ENCODE measurements around the gene AKAP13.

The AKAP13 gene

DNA sequence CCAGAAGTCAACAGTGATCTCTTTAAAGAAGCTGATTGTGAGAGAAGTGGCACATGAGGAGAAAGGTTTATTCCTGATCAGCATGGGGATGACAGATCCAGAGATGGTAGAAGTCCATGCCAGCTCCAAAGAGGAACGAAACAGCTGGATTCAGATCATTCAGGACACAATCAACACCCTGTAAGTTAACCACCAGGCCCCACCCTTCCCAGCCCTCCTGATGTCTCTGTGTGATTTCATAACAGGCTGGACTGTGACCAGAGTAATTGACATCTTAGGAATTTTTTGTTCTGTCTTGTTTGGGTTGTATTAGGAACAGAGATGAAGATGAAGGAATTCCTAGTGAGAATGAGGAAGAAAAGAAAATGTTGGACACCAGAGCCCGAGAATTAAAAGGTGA, 346.7 kb downstream of the AKAP13 start:
- Histone ChIP-seq H3K27me3 (ENCODE audit: low read depth) (no peaks in the 10 kb centered on the region), H3K4me1 (no peaks in the 10 kb centered on the region), H3K9me3 (no peaks in the 10 kb centered on the region), H3K4me3 (no peak overlapping the region), H3K36me3 (replicated peaks) (peaks cover 35% of the 10 kb centered on the region)
- DNase-seq (ENCODE audit: low spot score in 2 of 2), result no peak
- in situ Hi-C loops (cut with MboI; ENCODE audit: low sequenced_read_pairs), result no loop called here

DNA sequence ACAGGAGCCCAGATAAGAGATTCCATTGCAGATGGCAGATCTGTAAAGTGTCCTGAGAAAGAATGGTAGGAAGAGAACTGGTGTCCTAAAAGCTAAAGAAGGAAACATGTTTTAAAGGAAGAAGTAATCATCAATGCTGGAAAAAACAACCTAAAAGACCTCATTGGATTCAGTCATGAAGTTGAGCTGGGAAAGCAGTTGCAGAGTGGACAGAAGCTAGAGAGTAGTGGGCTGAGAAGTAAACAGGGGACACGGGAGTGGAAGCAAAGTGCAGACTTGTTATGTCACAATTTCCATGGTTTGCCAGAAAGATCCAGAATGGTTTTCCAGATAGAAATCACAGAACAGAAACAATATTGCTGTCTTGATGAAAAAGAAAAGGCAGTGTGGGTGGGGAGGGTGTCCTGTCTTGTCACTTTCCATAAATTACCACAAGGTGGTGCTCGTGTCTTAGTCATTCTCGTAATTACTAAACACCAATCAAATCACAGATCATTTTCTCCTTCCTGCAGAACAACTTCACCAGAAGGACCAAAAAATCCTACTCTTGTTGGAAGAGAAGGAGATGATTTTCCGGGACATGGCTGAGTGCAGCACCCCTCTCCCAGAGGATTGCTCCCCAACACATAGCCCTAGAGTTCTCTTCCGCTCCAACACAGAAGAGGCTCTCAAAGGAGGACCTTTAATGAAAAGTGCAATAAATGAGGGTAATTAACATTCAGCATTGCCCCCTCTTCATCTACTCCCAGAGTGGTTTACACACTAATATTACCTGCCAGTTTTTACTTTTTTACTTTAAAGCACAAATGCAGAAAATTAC, 349.8 kb downstream of the AKAP13 start:
- in situ Hi-C loops (cut with MboI; ENCODE audit: low sequenced_read_pairs), result loop anchor here (5.0 kb wide), 1 partner anchor 102 kb away; no protein-coding TSS in a partner anchor
- Histone ChIP-seq H3K27me3 (ENCODE audit: low read depth) (no peaks in the 10 kb centered on the region), H3K4me3 (no peak overlapping the region), H3K4me1 (no peaks in the 10 kb centered on the region), H3K36me3 (replicated peaks) (peaks cover 41% of the 10 kb centered on the region), H3K9me3 (peaks cover 3% of the 10 kb centered on the region; the same call in 1 of the 2 replicates)
- peak; percentile 79 to 91 for DNase-seq (ENCODE audit: low spot score in 2 of 2)

- in situ Hi-C loops (cut with MboI; ENCODE audit: low sequenced_read_pairs), result loop anchor here (5.0 kb wide), 1 partner anchor 99 kb away; no protein-coding TSS in a partner anchor
- H3K4me3 ChIP-seq, result no peak overlapping the region
- H3K36me3 ChIP-seq (replicated peaks), result peaks cover 31% of the 10 kb centered on the region
- no peaks in the 10 kb centered on the region for H3K4me1 ChIP-seq
- no peak for DNase-seq (ENCODE audit: low spot score in 2 of 2)
- peaks cover 3% of the 10 kb centered on the region; the same call in 1 of the 2 replicates for H3K9me3 ChIP-seq
- H3K27me3 ChIP-seq (ENCODE audit: low read depth), result no peaks in the 10 kb centered on the region
Measured at GRCh38 chr15:85733416-85733815, 353.0 kb downstream of the AKAP13 start.

DNA sequence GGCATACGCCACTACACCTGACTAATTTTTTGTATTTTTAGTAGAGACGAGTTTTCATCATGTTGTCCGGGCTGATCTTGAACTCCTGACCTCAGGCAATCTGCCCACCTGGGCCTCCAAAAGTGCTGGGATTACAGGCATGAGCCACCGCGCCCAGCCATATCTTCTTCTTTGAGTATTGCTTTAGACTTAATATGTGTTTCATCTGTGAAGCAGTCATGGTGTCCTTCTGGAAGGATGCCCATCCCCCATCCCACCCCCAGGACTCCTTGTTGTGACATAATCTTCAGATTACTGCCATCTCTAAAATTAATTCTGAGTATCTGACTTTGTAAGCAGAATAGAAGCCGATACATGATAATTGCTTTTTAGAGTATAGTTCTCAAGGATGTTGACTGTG, 356.7 kb downstream of the AKAP13 start:
- peaks cover 3% of the 10 kb centered on the region; the same call in 1 of the 2 replicates for H3K9me3 ChIP-seq
- peaks cover 28% of the 10 kb centered on the region for H3K36me3 ChIP-seq (replicated peaks)
- in situ Hi-C loops (cut with MboI; ENCODE audit: low sequenced_read_pairs), result no loop called here
- DNase-seq (ENCODE audit: low spot score in 2 of 2), result no peak
- H3K4me1 ChIP-seq, result no peaks in the 10 kb centered on the region; the same call in 1 of the 2 replicates
- H3K4me3 ChIP-seq, result no peak overlapping the region
- no peaks in the 10 kb centered on the region for H3K27me3 ChIP-seq (ENCODE audit: low read depth)

GRCh38 chr15:85741021-85741421, 360.6 kb downstream of the AKAP13 start:
- H3K4me1 ChIP-seq, result no peaks in the 10 kb centered on the region; the same call in 1 of the 2 replicates
- DNase-seq (ENCODE audit: low spot score in 2 of 2), result no peak
- H3K27me3 ChIP-seq (ENCODE audit: low read depth), result no peaks in the 10 kb centered on the region
- H3K36me3 ChIP-seq (replicated peaks), result peaks cover 14% of the 10 kb centered on the region
- no peak overlapping the region for H3K4me3 ChIP-seq
- H3K9me3 ChIP-seq, result no peaks in the 10 kb centered on the region
- in situ Hi-C loops (cut with MboI; ENCODE audit: low sequenced_read_pairs), result no loop called here

DNA sequence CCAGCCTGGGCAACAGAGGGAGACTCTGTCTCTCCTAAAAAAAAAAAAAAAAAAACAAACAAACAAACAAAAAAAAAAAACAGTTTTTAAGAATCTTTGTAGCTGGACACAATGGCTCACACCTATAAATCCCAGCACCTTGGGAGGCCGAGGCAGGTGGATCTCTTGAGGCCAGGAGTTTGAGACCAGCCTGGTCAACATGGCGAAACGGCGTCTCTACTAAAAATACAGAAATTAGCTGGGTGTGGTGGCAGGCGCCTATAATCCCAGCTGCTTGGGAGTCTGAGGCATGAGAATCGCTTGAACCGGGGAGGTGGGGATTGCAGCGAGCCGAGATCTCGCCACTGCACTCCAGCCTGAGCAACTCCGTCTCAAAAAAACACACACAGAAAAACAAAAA, 361.3 kb downstream of the AKAP13 start:
- Histone ChIP-seq H3K27me3 (ENCODE audit: low read depth) (no peaks in the 10 kb centered on the region), H3K4me3 (no peak overlapping the region), H3K4me1 (no peaks in the 10 kb centered on the region; the same call in 1 of the 2 replicates), H3K36me3 (replicated peaks) (peaks cover 18% of the 10 kb centered on the region), H3K9me3 (no peaks in the 10 kb centered on the region)
- in situ Hi-C loops (cut with MboI; ENCODE audit: low sequenced_read_pairs), result no loop called here
- no peak for DNase-seq (ENCODE audit: low spot score in 2 of 2)

GRCh38 chr15:85742186-85742821, 361.9 kb downstream of the AKAP13 start:
- no peak for DNase-seq (ENCODE audit: low spot score in 2 of 2)
- peaks cover 24% of the 10 kb centered on the region for H3K36me3 ChIP-seq (replicated peaks)
- in situ Hi-C loops (cut with MboI; ENCODE audit: low sequenced_read_pairs), result no loop called here
- no peaks in the 10 kb centered on the region for H3K9me3 ChIP-seq
- no peak overlapping the region for H3K4me3 ChIP-seq
- no peaks in the 10 kb centered on the region for H3K27me3 ChIP-seq (ENCODE audit: low read depth)
- no peaks in the 10 kb centered on the region; the same call in 1 of the 2 replicates for H3K4me1 ChIP-seq

- Histone ChIP-seq H3K4me3 (no peak overlapping the region), H3K36me3 (replicated peaks) (peaks cover 28% of the 10 kb centered on the region), H3K27me3 (ENCODE audit: low read depth) (no peaks in the 10 kb centered on the region), H3K4me1 (no peaks in the 10 kb centered on the region; the same call in 1 of the 2 replicates), H3K9me3 (no peaks in the 10 kb centered on the region)
- no peak for DNase-seq (ENCODE audit: low spot score in 2 of 2)
- in situ Hi-C loops (cut with MboI; ENCODE audit: low sequenced_read_pairs), result no loop called here
Measured at GRCh38 chr15:85743392-85744055, 363.1 kb downstream of the AKAP13 start.

DNA sequence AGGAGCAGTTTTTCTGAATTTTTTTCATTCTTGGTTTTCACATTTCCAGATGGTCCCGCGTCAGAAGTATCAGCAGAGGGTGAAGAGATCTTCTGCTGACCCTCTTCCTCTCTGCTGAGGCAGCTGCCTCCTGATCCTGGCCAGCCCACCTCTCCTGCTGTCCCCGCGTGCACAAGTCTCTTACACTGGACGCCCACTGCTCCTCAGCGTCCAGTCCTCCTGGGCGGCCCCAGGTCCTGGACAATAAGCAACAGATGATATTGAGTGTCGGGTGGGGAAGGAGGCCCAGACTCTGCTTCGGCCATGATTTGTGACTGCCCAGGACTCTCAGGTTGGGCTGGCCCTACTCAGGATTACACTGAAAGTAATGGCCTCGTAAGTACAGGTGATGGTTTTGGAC, 364.2 kb downstream of the AKAP13 start:
- DNase-seq (ENCODE audit: low spot score in 2 of 2), result no peak
- Histone ChIP-seq H3K27me3 (ENCODE audit: low read depth) (no peaks in the 10 kb centered on the region), H3K4me3 (no peak overlapping the region), H3K4me1 (no peaks in the 10 kb centered on the region), H3K36me3 (replicated peaks) (peaks cover 28% of the 10 kb centered on the region), H3K9me3 (no peaks in the 10 kb centered on the region)
- in situ Hi-C loops (cut with MboI; ENCODE audit: low sequenced_read_pairs), result no loop called here

GRCh38 chr15:85745023-85745422, 364.6 kb downstream of the AKAP13 start:
- no peak for DNase-seq (ENCODE audit: low spot score in 2 of 2)
- Histone ChIP-seq H3K27me3 (ENCODE audit: low read depth) (no peaks in the 10 kb centered on the region), H3K4me1 (no peaks in the 10 kb centered on the region), H3K9me3 (no peaks in the 10 kb centered on the region), H3K4me3 (no peak overlapping the region), H3K36me3 (replicated peaks) (peaks cover 28% of the 10 kb centered on the region)
- in situ Hi-C loops (cut with MboI; ENCODE audit: low sequenced_read_pairs), result no loop called here

DNA sequence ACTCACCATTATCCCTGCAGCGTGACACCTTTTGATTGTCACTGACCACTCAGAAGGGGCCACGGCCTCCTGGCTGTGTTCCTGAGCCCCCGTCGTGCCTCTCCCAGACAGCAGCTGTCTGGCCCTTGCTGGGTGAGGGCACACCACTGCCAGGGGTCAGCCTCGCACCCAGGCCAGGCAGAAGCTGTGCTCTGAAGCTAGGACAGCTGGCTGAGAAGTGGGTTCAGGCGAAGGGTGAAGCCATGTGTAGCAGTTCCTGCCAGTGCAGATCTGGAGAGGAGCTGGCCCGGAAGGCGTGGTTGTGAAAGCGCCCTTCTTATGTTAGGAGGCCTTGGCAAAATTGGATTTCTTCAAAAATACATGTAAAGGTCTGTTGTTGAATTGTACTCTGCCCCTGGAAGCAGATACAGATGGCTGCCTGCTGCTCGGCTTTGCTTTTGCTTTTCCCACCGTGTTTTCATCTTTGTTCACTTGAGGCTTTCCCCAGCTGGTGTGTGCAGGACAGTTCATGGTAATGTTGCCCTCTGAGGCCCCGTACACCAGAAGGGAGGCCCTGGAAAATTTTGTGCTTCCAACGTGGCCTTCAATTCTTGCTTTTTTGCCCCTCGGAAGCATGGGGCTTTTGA, 365.2 kb downstream of the AKAP13 start:
- Histone ChIP-seq H3K27me3 (ENCODE audit: low read depth) (no peaks in the 10 kb centered on the region), H3K9me3 (no peaks in the 10 kb centered on the region), H3K4me1 (no peaks in the 10 kb centered on the region), H3K4me3 (no peak overlapping the region), H3K36me3 (replicated peaks) (peaks cover 28% of the 10 kb centered on the region)
- DNase-seq (ENCODE audit: low spot score in 2 of 2), result no peak
- in situ Hi-C loops (cut with MboI; ENCODE audit: low sequenced_read_pairs), result no loop called here

- no peaks in the 10 kb centered on the region for H3K9me3 ChIP-seq
- H3K4me1 ChIP-seq, result peaks cover 7% of the 10 kb centered on the region
- H3K4me3 ChIP-seq, result no peak overlapping the region
- no peaks in the 10 kb centered on the region for H3K27me3 ChIP-seq (ENCODE audit: low read depth)
- no peak for DNase-seq (ENCODE audit: low spot score in 2 of 2)
- H3K36me3 ChIP-seq (replicated peaks), result peaks cover 29% of the 10 kb centered on the region
- in situ Hi-C loops (cut with MboI; ENCODE audit: low sequenced_read_pairs), result no loop called here
Measured at GRCh38 chr15:85746641-85747040, 366.2 kb downstream of the AKAP13 start.

DNA sequence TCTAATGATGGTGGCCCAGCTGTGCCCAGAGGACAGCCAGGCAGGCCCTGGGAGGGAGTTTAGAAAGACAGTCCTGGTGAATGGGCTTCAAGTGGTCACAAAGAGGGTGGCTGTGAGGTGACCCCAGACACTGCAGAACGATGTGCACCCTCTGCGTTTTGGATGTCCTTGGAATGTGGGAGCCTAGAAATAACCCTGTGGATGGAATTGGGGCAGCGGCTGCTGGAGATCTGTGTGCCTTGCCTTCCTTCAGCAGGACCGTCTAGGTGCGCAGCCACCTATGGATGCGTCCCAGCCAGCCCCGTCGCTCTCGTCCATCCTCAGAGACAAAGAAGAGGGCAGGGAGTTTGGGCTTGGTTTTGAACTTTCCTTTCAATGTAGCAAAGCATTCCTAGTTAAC, 367.8 kb downstream of the AKAP13 start:
- no peak overlapping the region for H3K4me3 ChIP-seq
- H3K4me1 ChIP-seq, result peaks cover 13% of the 10 kb centered on the region
- peaks cover 31% of the 10 kb centered on the region for H3K36me3 ChIP-seq (replicated peaks)
- in situ Hi-C loops (cut with MboI; ENCODE audit: low sequenced_read_pairs), result no loop called here
- H3K27me3 ChIP-seq (ENCODE audit: low read depth), result no peaks in the 10 kb centered on the region
- no peaks in the 10 kb centered on the region for H3K9me3 ChIP-seq
- DNase-seq (ENCODE audit: low spot score in 2 of 2), result peak in 1 of 2 experiments; percentile 5
